IMR-90 (cell line): ENCODE results near the gene MS4A13. TPM values are rescaled to one million over a fixed set of nuclear protein-coding genes. Genes with fewer than 3 reads are reported as not detected.

Experiments used
- ATAC-seq: fragments of 200-7000 bp; cut with Tn5 transposase; 2 replicates; pipeline ENCODE4 v1.9.1; 2020; ENCODE audit warnings: low read depth, mild to moderate bottlenecking, moderate library complexity
- BruUV-seq: library from RNA; stranded (reverse); fragments of 400-500 nt; replicated peaks from 2 replicates; lab custom pipeline; 2021; lab: Mats Ljungman, UMichigan
- CTCF ChIA-PET: fragments of 300-600 bp; formaldehyde crosslinking; extraction: SDS; loops from one replicate; lab custom pipeline; 2021; ENCODE audit warnings: antibody characterized with exemption; lab: Yijun Ruan, JAX
- POLR2A ChIA-PET: fragments of 300-600 bp; sonication (Branson Sonifier 250); formaldehyde crosslinking; loops from one replicate; lab custom pipeline; 2022; ENCODE audit warnings: antibody characterized with exemption; ENCODE audit not compliant: unreplicated experiment; lab: Charles Lee
- DNase-seq: peaks from one replicate; pipeline ENCODE4 v3.0.0; 2013
- H2AFZ ChIP-seq: replicated peaks from 2 replicates; pipeline ENCODE3; 2013; ENCODE audit warnings: low read length, mild to moderate bottlenecking; ENCODE audit not compliant: poor library complexity
- H2AK5ac ChIP-seq: 2 replicates; pipeline ENCODE4 v1.6.1; 2013; ENCODE audit warnings: low read depth, low read length, inconsistent platforms
- H2AK9ac ChIP-seq: replicated peaks from 2 replicates; pipeline ENCODE3; 2013; ENCODE audit warnings: mild to moderate bottlenecking, low read depth, low read length, moderate library complexity; ENCODE audit not compliant: poor library complexity
- H2BK120ac ChIP-seq: 2 replicates; pipeline ENCODE4 v1.6.1; 2013; ENCODE audit warnings: low read depth, low read length, inconsistent platforms
- H2BK15ac ChIP-seq: 3 replicates; pipeline ENCODE4 v1.6.1; 2013; ENCODE audit warnings: low read depth, low read length, inconsistent platforms
- H2BK20ac ChIP-seq: 2 replicates; pipeline ENCODE4 v1.6.1; 2013; ENCODE audit warnings: low read depth, mild to moderate bottlenecking, inconsistent platforms, low read length, moderate library complexity
- H2BK5ac ChIP-seq: 2 replicates; pipeline ENCODE4 v1.6.1; 2013; ENCODE audit warnings: mild to moderate bottlenecking, low read depth, low read length, inconsistent platforms; ENCODE audit not compliant: poor library complexity, severe bottlenecking
- H3K14ac ChIP-seq: replicated peaks from 2 replicates; pipeline ENCODE4 v1.6.1; 2013; ENCODE audit warnings: low read depth, low read length, inconsistent platforms
- H3K18ac ChIP-seq: 2 replicates; pipeline ENCODE4 v1.6.1; 2013; ENCODE audit warnings: low read depth, low read length, control low read depth
- H3K23ac ChIP-seq: 2 replicates; pipeline ENCODE4 v1.6.1; 2013; ENCODE audit warnings: low read depth, low read length, inconsistent platforms
- H3K27ac ChIP-seq: 2 replicates; pipeline ENCODE4 v1.5.1; 2013; ENCODE audit warnings: mild to moderate bottlenecking, control low read depth, low read length; ENCODE audit not compliant: insufficient read depth
- H3K27me3 ChIP-seq: 2 replicates; pipeline ENCODE4 v1.6.1; 2013; ENCODE audit warnings: low read length; ENCODE audit not compliant: control insufficient read depth, insufficient read depth
- H3K36me3 ChIP-seq: 2 replicates; pipeline ENCODE4 v1.6.1; 2013; ENCODE audit warnings: low read length, mixed read lengths; ENCODE audit not compliant: control insufficient read depth, insufficient read depth
- H3K4ac ChIP-seq: 2 replicates; pipeline ENCODE4 v1.6.1; 2013; ENCODE audit warnings: low read depth, low read length, inconsistent platforms
- H3K4me1 ChIP-seq: 2 replicates; pipeline ENCODE4 v1.6.1; 2013; ENCODE audit warnings: low read length, mixed read lengths; ENCODE audit not compliant: control insufficient read depth, insufficient read depth
- H3K4me2 ChIP-seq: 2 replicates; pipeline ENCODE4 v1.6.1; 2013; ENCODE audit warnings: low read depth, mild to moderate bottlenecking, control low read depth, low read length, moderate library complexity
- H3K4me3 ChIP-seq: 2 replicates; pipeline ENCODE4 v1.5.1; 2013; ENCODE audit warnings: low read depth, mild to moderate bottlenecking, control low read depth, low read length, moderate library complexity; ENCODE audit not compliant: insufficient read depth
- H3K56ac ChIP-seq: 2 replicates; pipeline ENCODE4 v1.6.1; 2013; ENCODE audit warnings: low read length, inconsistent platforms; ENCODE audit not compliant: insufficient read depth; ENCODE audit errors: extremely low read depth
- H3K79me1 ChIP-seq, 2 experiments: 2 replicates each; pipeline ENCODE4 v1.6.1; 2013; ENCODE audit warnings: low read length in 2 of 2, inconsistent platforms in 1 of 2, low read depth in 1 of 2
- H3K9ac ChIP-seq: 2 replicates; pipeline ENCODE4 v1.6.1; 2013; ENCODE audit warnings: low read depth, low read length, control low read depth
- H3K9me1 ChIP-seq: 2 replicates; pipeline ENCODE4 v1.6.1; 2013; ENCODE audit warnings: low read length, inconsistent platforms; ENCODE audit not compliant: insufficient read depth
- H3K9me3 ChIP-seq: 2 replicates; pipeline ENCODE4 v1.6.1; 2013; ENCODE audit warnings: low read length; ENCODE audit not compliant: control insufficient read depth, insufficient read depth
- H4K20me1 ChIP-seq: 2 replicates; pipeline ENCODE4 v1.6.1; 2013; ENCODE audit warnings: low read length, inconsistent platforms; ENCODE audit not compliant: insufficient read depth
- H4K5ac ChIP-seq: 2 replicates; pipeline ENCODE4 v1.6.1; 2013; ENCODE audit warnings: mild to moderate bottlenecking, low read depth, low read length, control low read depth
- H4K8ac ChIP-seq, 2 experiments: 2 replicates each; pipeline ENCODE4 v1.6.1; 2013; ENCODE audit warnings: low read depth in 2 of 2, low read length in 2 of 2, control low read depth in 1 of 2, inconsistent platforms in 1 of 2
- H4K91ac ChIP-seq: 2 replicates; pipeline ENCODE4 v1.6.1; 2013; ENCODE audit warnings: low read depth, low read length, inconsistent platforms; ENCODE audit not compliant: insufficient read depth
- BHLHE40 ChIP-seq: fragments of 150-350 bp; IDR thresholded peaks from 2 replicates; pipeline ENCODE4 v1.6.1; 2016; ENCODE audit warnings: mild to moderate bottlenecking, low read depth, low read length
- CEBPB ChIP-seq: IDR thresholded peaks from 2 replicates; pipeline ENCODE4 v1.6.1; 2012; ENCODE audit warnings: low read depth, low read length, improper control_type of control experiment
- FOS ChIP-seq: fragments of 150-350 bp; IDR thresholded peaks from 2 replicates; pipeline ENCODE4 v1.6.1; 2016; ENCODE audit warnings: low read depth, low read length
- MAFK ChIP-seq: IDR thresholded peaks from 2 replicates; pipeline ENCODE4 v1.6.1; 2012; ENCODE audit warnings: low read depth, low read length, improper control_type of control experiment
- MAZ ChIP-seq: IDR thresholded peaks from 2 replicates; pipeline ENCODE4 v1.6.1; 2012; ENCODE audit warnings: low read depth, mild to moderate bottlenecking, low read length, improper control_type of control experiment, moderate library complexity, borderline replicate concordance
- MXI1 ChIP-seq: IDR thresholded peaks from 2 replicates; pipeline ENCODE4 v1.6.1; 2012; ENCODE audit warnings: low read depth, mild to moderate bottlenecking, low read length, moderate library complexity, borderline replicate concordance
- NFE2L2 ChIP-seq: fragments of 150-350 bp; IDR thresholded peaks from 2 replicates; pipeline ENCODE4 v1.6.1; 2016; ENCODE audit warnings: low read depth, mild to moderate bottlenecking, low read length
- POLR2A ChIP-seq: IDR thresholded peaks from 2 replicates; pipeline ENCODE4 v1.6.1; 2012; ENCODE audit warnings: mild to moderate bottlenecking, low read depth, low read length
- RCOR1 ChIP-seq: IDR thresholded peaks from 2 replicates; pipeline ENCODE4 v1.6.1; 2012; ENCODE audit warnings: mild to moderate bottlenecking, low read length, improper control_type of control experiment; ENCODE audit not compliant: insufficient replicate concordance
- RFX5 ChIP-seq: IDR thresholded peaks from 2 replicates; pipeline ENCODE4 v1.8.0; 2012; ENCODE audit warnings: low read depth, mild to moderate bottlenecking, low read length, moderate library complexity
- SMC3 ChIP-seq: fragments of 150-350 bp; IDR thresholded peaks from 2 replicates; pipeline ENCODE4 v1.6.1; 2016; ENCODE audit warnings: low read depth, mild to moderate bottlenecking, antibody characterized with exemption, low read length, moderate library complexity
- WGBS, 2 experiments: methylation state at CpG; one replicate each; pipeline versions ENCODE4 v1.1.5 to v1.1.7; 2013; ENCODE audit warnings: missing lambda C conversion rate in 2 of 2; ENCODE audit not compliant: insufficient read length in 1 of 2; ENCODE audit errors: extremely low coverage in 2 of 2; 5-methylcytosine and 5-hydroxymethylcytosine counted together
- dilution Hi-C: fragments of 300-500 bp; cut with HindIII; formaldehyde crosslinking; loops from one replicate; pipeline ENCODE4 v1.14.3; 2018; ENCODE audit warnings: low sequenced_read_pairs; ENCODE audit not compliant: unreplicated experiment
- in situ Hi-C: fragments of 300-500 bp; cut with MboI; formaldehyde crosslinking; loops from 3 replicates; pipeline ENCODE4 v1.14.3; 2019; ENCODE audit warnings: low sequenced_read_pairs, inconsistent platforms, mixed read lengths
- intact Hi-C: fragments of 100-400 bp; cut with micrococcal nuclease; formaldehyde crosslinking; loops from 2 replicates; pipeline ENCODE4 v1.10.0; 2022
- polyA plus RNA-seq, 3 experiments: library from polyadenylated mRNA; depleted of rRNA; stranded (reverse); fragments of >200 nt; gene quantifications; 2 replicates each; pipeline ENCODE4 v1.2.3, GENCODE V29; 2012; ENCODE audit warnings: low replicate concordance in 1 of 3
- total RNA-seq: library from RNA; depleted of rRNA; stranded (reverse); fragments of >200 nt; gene quantifications from 2 replicates; pipeline ENCODE4 v1.2.3, GENCODE V29; 2012
- TF ChIP-seq, protein P1 (sequence below): fragments of 150-350 bp; IDR thresholded peaks from 2 replicates; pipeline ENCODE4 v1.6.1; 2016; ENCODE audit warnings: low read depth, mild to moderate bottlenecking, low read length, moderate library complexity, borderline replicate concordance
- TF ChIP-seq, protein P2 (sequence below): conservative IDR thresholded peaks from 2 replicates; pipeline ENCODE4 v1.5.1; 2012; ENCODE audit warnings: mild to moderate bottlenecking, low read depth, low read length, improper control_type of control experiment

MS4A13 gene
- total and polyA plus RNA-seq, 2 of the 4 experiments (the other 2 are of a cell fraction), result not detected

DNA sequence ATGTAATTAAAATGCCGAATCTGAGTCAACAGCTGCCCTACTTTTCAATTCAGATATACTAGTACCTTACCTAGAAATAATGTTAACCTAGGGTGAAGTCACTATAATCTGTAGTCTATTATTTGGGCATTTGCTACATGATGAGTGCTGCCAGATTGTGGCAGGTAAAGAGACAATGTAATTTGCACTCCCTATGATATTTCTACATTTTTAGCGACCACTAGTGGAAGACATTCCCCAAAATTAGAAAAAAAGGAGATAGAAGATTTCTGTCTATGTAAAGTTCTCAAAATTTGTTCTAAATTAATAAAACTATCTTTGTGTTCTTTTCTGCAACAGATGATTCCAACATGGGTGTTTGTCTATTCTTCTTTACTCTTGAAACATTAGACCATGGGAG, 45.5 kb upstream of the MS4A13 start:
- Histone ChIP-seq H3K4me3 (no peak overlapping the region), H4K5ac (no peak overlapping the region), H3K56ac (no peak overlapping the region), H3K4me1 (no peaks in the 10 kb centered on the region), H2BK120ac (no peak overlapping the region), H3K27ac (no peak overlapping the region), H2AK5ac (no peak overlapping the region), H3K18ac (no peak overlapping the region), H3K9ac (no peak overlapping the region), H2BK15ac (no peak overlapping the region), H3K27me3 (no peaks in the 10 kb centered on the region), H4K20me1 (no peaks in the 10 kb centered on the region), H3K4me2 (no peak overlapping the region), H3K4ac (no peak overlapping the region), H3K36me3 (no peaks in the 10 kb centered on the region), H3K9me3 (0 out of 2 replicates have a peak, but pooled peaks cover under 1% of the 10 kb centered on the region), H3K23ac (no peak overlapping the region), H2BK5ac (no peak overlapping the region), H2AFZ (no peak overlapping the region), H4K8ac (no peak overlapping the region), H4K91ac (no peak overlapping the region), H3K79me1 (no peaks in the 10 kb centered on the region), H3K9me1 (no peaks in the 10 kb centered on the region), H2AK9ac (no peak overlapping the region), H3K14ac (no peak overlapping the region), H2BK20ac (no peak overlapping the region)
- dilution Hi-C loops, result no loop called here
- TF ChIP-seq RCOR1 (no peak), BHLHE40 (no peak), SMC3 (no peak), MAFK (no peak), FOS (no peak), POLR2A (no peak), MAZ (no peak), MXI1 (no peak), NFE2L2 (no peak), RFX5 (no peak), CEBPB (no peak)
- TF ChIP-seq, protein P1, sequence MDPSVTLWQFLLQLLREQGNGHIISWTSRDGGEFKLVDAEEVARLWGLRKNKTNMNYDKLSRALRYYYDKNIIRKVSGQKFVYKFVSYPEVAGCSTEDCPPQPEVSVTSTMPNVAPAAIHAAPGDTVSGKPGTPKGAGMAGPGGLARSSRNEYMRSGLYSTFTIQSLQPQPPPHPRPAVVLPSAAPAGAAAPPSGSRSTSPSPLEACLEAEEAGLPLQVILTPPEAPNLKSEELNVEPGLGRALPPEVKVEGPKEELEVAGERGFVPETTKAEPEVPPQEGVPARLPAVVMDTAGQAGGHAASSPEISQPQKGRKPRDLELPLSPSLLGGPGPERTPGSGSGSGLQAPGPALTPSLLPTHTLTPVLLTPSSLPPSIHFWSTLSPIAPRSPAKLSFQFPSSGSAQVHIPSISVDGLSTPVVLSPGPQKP, result no peak
- TF ChIP-seq, protein P2, sequence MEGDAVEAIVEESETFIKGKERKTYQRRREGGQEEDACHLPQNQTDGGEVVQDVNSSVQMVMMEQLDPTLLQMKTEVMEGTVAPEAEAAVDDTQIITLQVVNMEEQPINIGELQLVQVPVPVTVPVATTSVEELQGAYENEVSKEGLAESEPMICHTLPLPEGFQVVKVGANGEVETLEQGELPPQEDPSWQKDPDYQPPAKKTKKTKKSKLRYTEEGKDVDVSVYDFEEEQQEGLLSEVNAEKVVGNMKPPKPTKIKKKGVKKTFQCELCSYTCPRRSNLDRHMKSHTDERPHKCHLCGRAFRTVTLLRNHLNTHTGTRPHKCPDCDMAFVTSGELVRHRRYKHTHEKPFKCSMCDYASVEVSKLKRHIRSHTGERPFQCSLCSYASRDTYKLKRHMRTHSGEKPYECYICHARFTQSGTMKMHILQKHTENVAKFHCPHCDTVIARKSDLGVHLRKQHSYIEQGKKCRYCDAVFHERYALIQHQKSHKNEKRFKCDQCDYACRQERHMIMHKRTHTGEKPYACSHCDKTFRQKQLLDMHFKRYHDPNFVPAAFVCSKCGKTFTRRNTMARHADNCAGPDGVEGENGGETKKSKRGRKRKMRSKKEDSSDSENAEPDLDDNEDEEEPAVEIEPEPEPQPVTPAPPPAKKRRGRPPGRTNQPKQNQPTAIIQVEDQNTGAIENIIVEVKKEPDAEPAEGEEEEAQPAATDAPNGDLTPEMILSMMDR, result no peak
- no peak for ATAC-seq
- POLR2A ChIA-PET, result no interaction called here
- CTCF ChIA-PET, result no interaction called here
- BruUV-seq, result no TSS peak
- DNase-seq, result no peak
- intact Hi-C loops, result no loop called here
- no CpG with 5 or more reads among the region's 2 CpGs for WGBS, 2 experiments
- in situ Hi-C loops, result no loop called here
